Placental pericyte (primary cell): ENCODE results near the gene ZNF660. TPM values are rescaled to one million over a fixed set of nuclear protein-coding genes. Genes with fewer than 3 reads are reported as not detected.

ENCODE experiments used
- total RNA-seq: library from RNA; depleted of rRNA; stranded (reverse); fragments of >200 nt; gene quantifications from 2 replicates; pipeline ENCODE4 v1.2.3, GENCODE V29; 2012

ZNF660 gene
- 1.7 and 1.8 TPM in 2 replicates for total RNA-seq

DNA sequence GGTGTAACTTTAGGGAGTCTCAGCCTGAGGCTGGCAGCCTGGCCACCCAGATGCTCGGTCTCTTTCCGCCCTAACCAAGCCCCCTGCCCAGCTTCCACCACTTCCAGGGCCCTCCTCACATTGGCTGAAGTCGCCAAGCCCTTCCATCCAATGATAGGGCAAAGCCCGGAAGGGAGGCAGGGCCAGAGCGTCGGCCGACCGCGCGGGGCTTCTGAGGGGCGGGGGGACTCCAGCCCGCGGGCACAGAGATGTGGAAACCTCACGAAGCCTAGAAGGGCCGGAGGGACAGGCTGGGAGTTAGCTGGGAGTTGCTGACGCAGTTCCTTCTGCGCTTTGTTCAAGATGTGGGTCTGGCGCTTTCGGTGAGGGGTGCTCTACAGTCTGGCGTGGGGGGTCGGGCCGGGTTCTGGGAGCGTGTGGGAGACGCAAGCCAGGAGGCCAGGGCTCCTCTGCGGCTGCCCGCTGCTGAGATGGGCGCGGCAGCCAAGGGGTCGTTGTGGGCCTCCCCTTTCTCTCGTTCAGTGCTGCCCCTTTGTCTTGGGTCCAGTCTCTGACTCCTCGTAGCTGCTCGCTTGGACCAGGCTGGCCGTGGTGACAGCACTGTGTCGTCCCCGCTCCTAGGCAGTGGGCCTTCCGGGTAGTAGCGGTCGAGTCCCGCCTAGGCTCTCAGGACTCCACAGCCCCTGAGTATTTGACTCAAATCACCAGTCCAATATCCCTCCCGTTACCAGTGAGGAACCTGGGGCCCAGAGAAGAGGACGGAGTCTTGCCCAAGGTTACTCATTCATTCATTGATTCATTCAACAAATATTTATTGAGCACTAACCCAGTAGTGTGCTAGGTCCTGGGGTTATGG is at the start of gene ZNF660:
Gene ZNF660 (plus strand): TSS at position 319 of the 856 bp plus-strand sequence. CDS start 9,230 bp downstream, outside the sequence.

DNA sequence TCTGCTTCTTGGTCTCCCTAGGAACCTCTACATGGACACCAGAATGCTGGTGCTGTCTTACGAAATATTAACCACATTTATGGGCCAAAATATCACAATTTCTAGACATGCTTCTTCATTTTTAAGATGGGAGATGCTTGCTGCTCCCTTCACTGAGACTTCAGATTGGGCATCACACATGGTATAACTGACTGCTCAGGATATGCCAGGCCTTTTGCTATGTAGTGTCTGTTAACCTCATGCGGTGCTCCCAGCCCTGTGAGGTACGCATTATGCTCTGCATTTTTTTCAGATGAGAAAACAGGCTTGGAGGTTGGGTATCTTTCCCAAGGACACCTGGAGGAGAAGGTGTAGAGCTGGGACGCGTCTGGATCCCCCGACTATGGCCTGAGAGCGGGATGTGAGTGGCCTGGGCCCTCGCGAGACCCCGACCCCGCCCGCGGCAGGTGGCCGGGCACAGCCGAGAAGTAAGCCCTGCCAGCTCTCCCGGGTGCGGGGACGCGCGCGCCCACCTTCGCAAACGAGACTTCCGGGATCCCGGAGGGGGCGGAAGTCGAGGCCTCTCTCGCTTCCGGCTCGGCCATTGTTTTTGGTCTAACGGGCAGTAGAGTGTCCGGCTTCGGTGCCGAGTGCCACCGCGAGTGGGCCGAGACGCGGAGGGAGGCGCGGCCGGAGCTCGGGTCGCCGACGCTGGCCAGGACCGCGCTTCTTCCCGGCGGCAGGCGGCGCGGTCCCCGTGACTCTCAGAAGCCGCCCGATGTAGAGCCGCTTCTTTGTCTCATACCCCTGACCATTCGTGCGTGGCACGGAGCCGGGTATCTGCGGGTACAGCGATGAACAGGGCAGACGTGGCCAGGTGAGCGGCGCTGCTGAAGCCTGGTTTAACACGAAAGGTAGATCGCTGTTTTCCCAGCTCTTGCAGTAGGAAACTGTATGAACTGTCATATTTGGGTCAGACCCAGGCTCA is 29.9 kb upstream of the ZNF660 start, which contains the start of gene ZKSCAN7:
Gene ZKSCAN7 (plus strand): TSS at position 568 of the 967 bp plus-strand sequence. CDS start 1,855 bp downstream, outside the sequence.

DNA sequence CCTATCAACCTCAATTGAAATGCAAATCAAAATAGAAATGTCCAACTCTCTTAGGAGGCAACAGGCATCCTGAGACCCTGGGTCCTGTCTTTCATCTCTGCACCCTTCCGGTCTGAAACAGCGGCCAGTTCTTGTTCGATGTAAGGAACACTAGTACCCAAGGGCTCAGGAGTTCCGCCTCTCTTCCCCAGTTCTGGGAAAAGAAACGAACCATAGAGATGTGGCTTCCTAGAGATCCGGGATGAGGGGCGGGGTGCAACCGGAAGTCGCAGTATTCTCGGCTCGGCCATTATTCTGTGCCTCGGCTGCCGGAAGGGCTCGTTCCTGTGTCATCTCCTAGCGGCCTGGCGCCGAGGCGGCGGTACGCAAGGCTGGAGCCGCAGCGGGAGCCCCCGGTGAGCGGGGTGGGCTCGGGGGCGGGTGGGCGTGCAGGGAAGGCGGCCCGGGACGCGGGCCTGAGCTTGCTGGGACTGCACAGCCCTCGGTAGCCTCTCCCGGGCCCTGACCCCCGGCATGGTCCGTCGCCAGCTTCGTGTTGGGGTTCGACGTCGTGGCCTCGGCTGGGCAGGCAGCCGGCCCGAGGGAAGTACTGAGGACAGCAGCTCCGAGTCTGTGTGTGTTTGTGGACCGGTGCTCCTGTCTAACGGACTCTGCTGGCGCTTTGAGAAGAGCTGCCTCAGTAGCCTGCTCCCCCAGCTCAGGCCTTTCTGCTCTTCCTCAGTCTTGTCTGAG is 40.2 kb downstream of the ZNF660 start, which contains the start of gene ZNF197:
Gene ZNF197 (plus strand): TSS at position 288 of the 732 bp plus-strand sequence. CDS start 4,119 bp downstream, outside the sequence.

DNA sequence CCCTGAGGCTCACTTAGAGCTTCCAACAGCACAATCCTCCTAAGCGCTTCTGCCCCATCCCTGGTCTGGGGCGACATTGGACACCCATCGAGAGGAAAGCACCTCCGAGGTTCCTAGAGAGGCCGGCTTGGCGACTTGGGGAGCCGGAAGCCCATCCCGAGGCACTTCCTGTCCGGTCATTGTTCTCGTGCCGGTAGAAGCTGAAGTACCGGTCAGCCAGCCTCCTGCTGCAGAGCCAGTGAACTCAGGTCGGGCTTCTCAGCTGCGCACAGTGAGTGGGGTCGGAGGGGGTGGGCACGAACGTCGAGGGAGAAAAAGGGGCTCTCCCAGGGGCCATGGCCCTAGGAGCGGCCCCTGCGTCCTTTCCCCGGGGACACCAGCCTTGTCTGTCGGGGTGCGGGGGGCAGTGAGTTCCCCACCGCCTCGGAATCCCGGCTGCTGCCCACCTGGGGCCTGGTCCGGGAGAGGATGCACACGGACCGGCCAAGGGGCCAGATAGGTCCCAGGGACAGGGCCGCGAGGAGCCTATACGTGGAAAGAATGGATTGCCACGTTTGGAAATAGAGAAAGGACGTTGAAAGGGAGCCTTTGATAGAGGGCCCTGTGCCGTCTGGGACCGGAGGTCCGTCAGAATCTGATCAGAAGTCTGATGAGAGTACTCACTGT is 63.9 kb downstream of the ZNF660 start, which contains the start of gene ZNF35:
Gene ZNF35 (plus strand): TSS at position 169 of the 666 bp plus-strand sequence. CDS start 2,336 bp downstream, outside the sequence.

Other genes starting within 250 kb of the ZNF660 start
- 22.5 and 30.4 TPM in 2 replicates for gene TCAIM, start 246.2 kb upstream of the ZNF660 start, total RNA-seq
- gene ZNF445, start 107.3 kb upstream of the ZNF660 start, total RNA-seq, result 6.1 and 7.7 TPM in 2 replicates
- 4.6 and 5.0 TPM in 2 replicates for gene ZKSCAN7, start 29.8 kb upstream of the ZNF660 start, total RNA-seq
- gene ZNF197, start 40.1 kb downstream of the ZNF660 start, total RNA-seq, result 11.6 and 13.8 TPM in 2 replicates
- 11.4 and 18.3 TPM in 2 replicates for gene ZNF35, start 63.8 kb downstream of the ZNF660 start, total RNA-seq
- 3.9 and 4.3 TPM in 2 replicates for gene ZNF502, start 127.7 kb downstream of the ZNF660 start, total RNA-seq
- gene ZNF501, start 144.7 kb downstream of the ZNF660 start, total RNA-seq, result 4.3 and 4.6 TPM in 2 replicates
- gene KIAA1143, start 176.7 kb downstream of the ZNF660 start, total RNA-seq, result 13.6 and 19.6 TPM in 2 replicates
- 0.66 and 14.7 TPM in 2 replicates for gene KIF15, start 176.8 kb downstream of the ZNF660 start, total RNA-seq